HG02763 (cell line): ENCODE data around the gene NEUROG1.
"Not testable (repeated sequence)": the region's sequence is repeated elsewhere in the genome, so short reads cannot be mapped to it uniquely, and the experiment has no call there.

Experiments used
- ATAC-seq: cut with Tn5 transposase; IDR thresholded peaks from one replicate; pipeline ENCODE4 v1.9.1; 2021; ENCODE audit warnings: mild to moderate bottlenecking, moderate library complexity; ENCODE audit not compliant: unreplicated experiment

Gene NEUROG1

GRCh38 chr5:135497971-135498636, 37.7 kb downstream of the NEUROG1 start:
- ATAC-seq: no peak

- ATAC-seq: not testable (repeated sequence)
Observed at GRCh38 chr5:135495531-135495930, 40.2 kb downstream of the NEUROG1 start.

- no peak for ATAC-seq
Observed at GRCh38 chr5:135494196-135494595, 41.6 kb downstream of the NEUROG1 start.

GRCh38 chr5:135493406-135494180, 42.2 kb downstream of the NEUROG1 start:
- ATAC-seq: no peak

- no peak for ATAC-seq
Observed at GRCh38 chr5:135492319-135492626, 43.5 kb downstream of the NEUROG1 start.

GRCh38 chr5:135491552-135492318, 44.0 kb downstream of the NEUROG1 start:
- no peak for ATAC-seq

GRCh38 chr5:135491038-135491551, 44.7 kb downstream of the NEUROG1 start:
- no peak for ATAC-seq

GRCh38 chr5:135490245-135491037, 45.3 kb downstream of the NEUROG1 start:
- no peak for ATAC-seq

- ATAC-seq: no peak
Observed at GRCh38 chr5:135489466-135490244, 46.1 kb downstream of the NEUROG1 start.

GRCh38 chr5:135488727-135489465, 46.9 kb downstream of the NEUROG1 start:
- ATAC-seq: no peak

GRCh38 chr5:135487839-135488514, 47.8 kb downstream of the NEUROG1 start:
- no peak for ATAC-seq

GRCh38 chr5:135487037-135487395, 48.7 kb downstream of the NEUROG1 start:
- no peak for ATAC-seq

- ATAC-seq: no peak
Observed at GRCh38 chr5:135486131-135487036, 49.4 kb downstream of the NEUROG1 start.

GRCh38 chr5:135484674-135485086, 51.1 kb downstream of the NEUROG1 start:
- ATAC-seq: no peak
